HG02623 (cell line): ENCODE measurements around the gene KIFC1.
A peak's percentile ranks its signal among the peaks of the same experiment; 100 is the strongest.

Source experiments
- ATAC-seq: cut with Tn5 transposase; IDR thresholded peaks from one replicate; pipeline ENCODE4 v1.9.1; 2021; ENCODE audit warnings: moderate library complexity; ENCODE audit not compliant: unreplicated experiment

Gene KIFC1

GRCh38 chr6:33424855-33425667, 33.4 kb downstream of the KIFC1 start:
- no peak for ATAC-seq

GRCh38 chr6:33425668-33426577, 34.3 kb downstream of the KIFC1 start:
- ATAC-seq, result peak; percentile 45

GRCh38 chr6:33426590-33427511, 35.2 kb downstream of the KIFC1 start:
- ATAC-seq, result no peak

GRCh38 chr6:33427585-33428223, 36.1 kb downstream of the KIFC1 start:
- ATAC-seq, result no peak

- no peak for ATAC-seq
These were observed 36.8 kb downstream of the KIFC1 start for GRCh38 chr6:33428224-33428965.

GRCh38 chr6:33428966-33429749, 37.5 kb downstream of the KIFC1 start:
- ATAC-seq, result no peak

- no peak for ATAC-seq
These were observed 38.1 kb downstream of the KIFC1 start for GRCh38 chr6:33429750-33430052.

GRCh38 chr6:33430334-33430733, 38.7 kb downstream of the KIFC1 start:
- ATAC-seq, result no peak

GRCh38 chr6:33430991-33431879, 39.6 kb downstream of the KIFC1 start:
- no peak for ATAC-seq

- ATAC-seq, result no peak
These were observed 40.4 kb downstream of the KIFC1 start for GRCh38 chr6:33431880-33432541.

GRCh38 chr6:33432546-33432945, 40.9 kb downstream of the KIFC1 start:
- ATAC-seq, result no peak

- no peak for ATAC-seq
These were observed 41.4 kb downstream of the KIFC1 start for GRCh38 chr6:33433001-33433543.

GRCh38 chr6:33433544-33434191, 42.0 kb downstream of the KIFC1 start:
- no peak for ATAC-seq

- no peak for ATAC-seq
These were observed 43.3 kb downstream of the KIFC1 start for GRCh38 chr6:33434961-33435360.

GRCh38 chr6:33437666-33438065, 46.0 kb downstream of the KIFC1 start:
- no peak for ATAC-seq

- no peak for ATAC-seq
These were observed 47.5 kb downstream of the KIFC1 start for GRCh38 chr6:33438978-33439594.
